Renal pelvis (tissue), 4 donors: ENCODE results near the gene LDLRAD3. TPM values are rescaled to one million over a fixed set of nuclear protein-coding genes. Genes with fewer than 3 reads are reported as not detected.

Experiments
- DNase-seq: peaks from one replicate; pipeline ENCODE4 v3.0.0-alpha.2; 2013
- polyA plus RNA-seq, 3 donors: library from polyadenylated mRNA; unstranded; fragments of 120-200 nt; gene quantifications; one replicate each; pipeline ENCODE4 v1.2.1, GENCODE V29; 2013; ENCODE audit not compliant: insufficient read length in 3 of 3

Gene LDLRAD3
- polyA plus RNA-seq, 3 donors, result 23.1 to 24.7 (median 23.5) TPM

- DNase-seq, result no peak
Measured at GRCh38 chr11:36070954-36071330, 127.1 kb downstream of the LDLRAD3 start.

GRCh38 chr11:36071917-36072500 is 128.1 kb downstream of the LDLRAD3 start:
- no peak for DNase-seq

GRCh38 chr11:36073411-36074203 is 129.7 kb downstream of the LDLRAD3 start:
- DNase-seq, result no peak

- DNase-seq, result no peak
Measured at GRCh38 chr11:36074941-36075431, 131.1 kb downstream of the LDLRAD3 start.

- no peak for DNase-seq
Measured at GRCh38 chr11:36077368-36077767, 133.5 kb downstream of the LDLRAD3 start.

- no peak for DNase-seq
Measured at GRCh38 chr11:36077886-36078685, 134.2 kb downstream of the LDLRAD3 start.

GRCh38 chr11:36078686-36079055 is 134.8 kb downstream of the LDLRAD3 start:
- no peak for DNase-seq

- DNase-seq, result no peak
Measured at GRCh38 chr11:36079878-36080675, 136.2 kb downstream of the LDLRAD3 start.

GRCh38 chr11:36081274-36081945 is 137.5 kb downstream of the LDLRAD3 start:
- DNase-seq, result no peak

GRCh38 chr11:36086366-36086765 is 142.5 kb downstream of the LDLRAD3 start:
- DNase-seq, result no peak

- DNase-seq, result no peak
Measured at GRCh38 chr11:36088266-36088972, 144.6 kb downstream of the LDLRAD3 start.

- DNase-seq, result no peak
Measured at GRCh38 chr11:36089920-36090319, 146.1 kb downstream of the LDLRAD3 start.

- no peak for DNase-seq
Measured at GRCh38 chr11:36090356-36091109, 146.7 kb downstream of the LDLRAD3 start.

- no peak for DNase-seq
Measured at GRCh38 chr11:36091256-36091811, 147.5 kb downstream of the LDLRAD3 start.

- no peak for DNase-seq
Measured at GRCh38 chr11:36092314-36093030, 148.6 kb downstream of the LDLRAD3 start.

GRCh38 chr11:36093548-36093947 is 149.7 kb downstream of the LDLRAD3 start:
- no peak for DNase-seq

- DNase-seq, result no peak
Measured at GRCh38 chr11:36094164-36094563, 150.3 kb downstream of the LDLRAD3 start.

- DNase-seq, result no peak
Measured at GRCh38 chr11:36095716-36096115, 151.9 kb downstream of the LDLRAD3 start.

- no peak for DNase-seq
Measured at GRCh38 chr11:36097219-36097650, 153.4 kb downstream of the LDLRAD3 start.
